WTC11 (cell line): ENCODE measurements around the gene MOSMO. TPM values are rescaled to one million over a fixed set of nuclear protein-coding genes. Genes with fewer than 3 reads are reported as not detected.

Experiments used
- ATAC-seq: fragments of 200-7000 bp; cut with Tn5 transposase; 2 replicates; pipeline ENCODE4 v1.10.0; 2021; ENCODE audit warnings: mild to moderate bottlenecking, moderate library complexity
- CTCF ChIA-PET: fragments of 300-600 bp; sonication (Branson Sonifier 250); formaldehyde crosslinking; loops from one replicate; lab custom pipeline; 2021; ENCODE audit warnings: antibody characterized with exemption; lab: Charles Lee
- POLR2A ChIA-PET: fragments of 350-600 bp; sonication (Branson Sonifier 250); formaldehyde crosslinking; loops from one replicate; lab custom pipeline; 2021; ENCODE audit warnings: antibody characterized with exemption; lab: Charles Lee
- DNase-seq: peaks from one replicate; pipeline ENCODE4 v3.0.0; 2021; ENCODE audit warnings: low spot score
- H3K27ac Mint-ChIP-seq: 2 replicates; pipeline ENCODE4 v1.8.0; 2021; ENCODE audit warnings: mixed read lengths
- H3K27me3 Mint-ChIP-seq: 2 replicates; pipeline ENCODE4 v1.8.0; 2021; ENCODE audit warnings: low read depth, mild to moderate bottlenecking, moderate library complexity, mixed read lengths
- H3K36me3 Mint-ChIP-seq: 2 replicates; pipeline ENCODE4 v1.8.0; 2021; ENCODE audit warnings: mixed read lengths
- H3K4me1 Mint-ChIP-seq: 2 replicates; pipeline ENCODE4 v1.8.0; 2022; ENCODE audit warnings: mixed read lengths
- H3K4me3 Mint-ChIP-seq: 2 replicates; pipeline ENCODE4 v1.8.0; 2021; ENCODE audit warnings: mild to moderate bottlenecking, moderate library complexity, mixed read lengths
- H3K9me3 Mint-ChIP-seq: 2 replicates; pipeline ENCODE4 v1.8.0; 2021; ENCODE audit warnings: mixed read lengths
- E2F5 ChIP-seq: sonication (generic); formaldehyde crosslinking; IDR thresholded peaks from 2 replicates; pipeline ENCODE4 v1.8.1; 2022; ENCODE audit warnings: mild to moderate bottlenecking, moderate library complexity, missing genetic modification reagents
- ELF4 ChIP-seq: sonication (generic); formaldehyde crosslinking; IDR thresholded peaks from 2 replicates; pipeline ENCODE4 v1.8.1; 2022; ENCODE audit warnings: low read depth, mild to moderate bottlenecking, moderate library complexity, missing genetic modification reagents
- IRF1 ChIP-seq: sonication (generic); formaldehyde crosslinking; IDR thresholded peaks from 2 replicates; pipeline ENCODE4 v1.8.0; 2023; ENCODE audit warnings: missing genetic modification reagents
- JUN ChIP-seq: sonication (generic); formaldehyde crosslinking; IDR thresholded peaks from 2 replicates; pipeline ENCODE4 v1.8.0; 2023; ENCODE audit warnings: mild to moderate bottlenecking, missing genetic modification reagents
- MAX ChIP-seq: sonication (generic); formaldehyde crosslinking; IDR thresholded peaks from 2 replicates; pipeline ENCODE4 v1.8.0; 2022; ENCODE audit warnings: mild to moderate bottlenecking, missing genetic modification reagents
- NR2C2 ChIP-seq: sonication (generic); formaldehyde crosslinking; IDR thresholded peaks from 2 replicates; pipeline ENCODE4 v1.8.0; 2022; ENCODE audit warnings: mild to moderate bottlenecking, missing genetic modification reagents
- PRRX2 ChIP-seq: fragments of 250-450 bp; sonication (Bioruptor Pico); IDR thresholded peaks from 2 replicates; pipeline ENCODE4 v1.8.0; 2021; ENCODE audit warnings: mild to moderate bottlenecking
- ZNF121 ChIP-seq: sonication (generic); formaldehyde crosslinking; IDR thresholded peaks from 2 replicates; pipeline ENCODE4 v1.8.0; 2023; ENCODE audit warnings: missing genetic modification reagents
- ZNF232 ChIP-seq: sonication (generic); formaldehyde crosslinking; IDR thresholded peaks from 2 replicates; pipeline ENCODE4 v1.8.0; 2022; ENCODE audit warnings: mild to moderate bottlenecking, missing genetic modification reagents
- ZNF317 ChIP-seq: sonication (generic); formaldehyde crosslinking; IDR thresholded peaks from 2 replicates; pipeline ENCODE4 v1.8.1; 2023; ENCODE audit warnings: low read depth, mild to moderate bottlenecking, moderate library complexity, missing genetic modification reagents, borderline replicate concordance
- ZNF423 ChIP-seq: fragments of 250-450 bp; sonication (Bioruptor Pico); IDR thresholded peaks from 2 replicates; pipeline ENCODE4 v2.1.2; 2022; ENCODE audit warnings: mild to moderate bottlenecking, moderate library complexity
- ZNF512 ChIP-seq: sonication (generic); formaldehyde crosslinking; IDR thresholded peaks from 2 replicates; pipeline ENCODE4 v1.8.1; 2022; ENCODE audit warnings: missing genetic modification reagents, borderline replicate concordance
- total RNA-seq: library from RNA; stranded (reverse); gene quantifications from 3 replicates; pipeline ENCODE4 v1.2.3, GENCODE V29; 2021
- TF ChIP-seq, protein P1 (sequence below): sonication (generic); formaldehyde crosslinking; IDR thresholded peaks from 2 replicates; pipeline ENCODE4 v1.8.0; 2022; ENCODE audit warnings: mild to moderate bottlenecking, missing genetic modification reagents
- TF ChIP-seq, protein P2 (sequence below): sonication (generic); formaldehyde crosslinking; IDR thresholded peaks from 2 replicates; pipeline ENCODE4 v1.8.0; 2022; ENCODE audit warnings: missing genetic modification reagents
- TF ChIP-seq, protein P3 (sequence below): fragments of 200-600 bp; IDR thresholded peaks from 2 replicates; pipeline ENCODE4 v1.8.0; 2022; ENCODE audit warnings: antibody characterized with exemption

Gene MOSMO
- total RNA-seq, 1 experiment from 2014 or later = 10.7 TPM

DNA sequence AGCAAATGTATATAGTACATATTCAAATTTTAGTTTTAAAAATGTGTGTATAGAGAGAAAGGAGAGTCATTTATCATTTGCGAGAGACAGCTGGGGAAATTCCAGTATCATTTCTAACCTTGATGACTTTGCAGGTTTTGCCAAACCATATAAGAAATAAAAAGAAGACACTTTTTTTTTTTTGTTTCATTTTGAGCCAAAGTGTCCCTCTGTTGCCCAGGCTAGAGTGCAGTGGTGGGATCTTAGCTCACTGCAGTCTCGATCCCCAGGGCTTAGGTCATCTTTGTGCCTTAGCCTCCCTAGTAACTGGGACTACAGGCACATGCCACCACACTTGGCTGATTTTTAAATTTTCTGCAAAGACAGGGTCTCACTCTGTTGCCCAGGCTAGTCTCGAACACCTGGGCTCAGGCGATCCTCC is 46.0 kb downstream of the MOSMO start:
- ChIA-PET CTCF (interaction anchor here (1.1 kb wide), 1 partner anchor 45 kb away, joined by 3 read pairs; no protein-coding TSS in a partner anchor), POLR2A (no interaction called here)
- no peaks in the 10 kb centered on the region for H3K36me3 Mint-ChIP-seq
- no peak overlapping the region for H3K4me3 Mint-ChIP-seq
- H3K27ac Mint-ChIP-seq = no peak overlapping the region
- H3K27me3 Mint-ChIP-seq = no peaks in the 10 kb centered on the region
- no peak for ATAC-seq
- peaks cover 5% of the 10 kb centered on the region; the same call in 1 of the 2 replicates for H3K4me1 Mint-ChIP-seq
- no peaks in the 10 kb centered on the region for H3K9me3 Mint-ChIP-seq
- DNase-seq = no peak
- peak; percentile 44; the same call in 1 of the 2 replicates for TF ChIP-seq ZNF121 (CRISPR knock-in tag)
- TF ChIP-seq ZNF232 (CRISPR knock-in tag) = no peak

DNA sequence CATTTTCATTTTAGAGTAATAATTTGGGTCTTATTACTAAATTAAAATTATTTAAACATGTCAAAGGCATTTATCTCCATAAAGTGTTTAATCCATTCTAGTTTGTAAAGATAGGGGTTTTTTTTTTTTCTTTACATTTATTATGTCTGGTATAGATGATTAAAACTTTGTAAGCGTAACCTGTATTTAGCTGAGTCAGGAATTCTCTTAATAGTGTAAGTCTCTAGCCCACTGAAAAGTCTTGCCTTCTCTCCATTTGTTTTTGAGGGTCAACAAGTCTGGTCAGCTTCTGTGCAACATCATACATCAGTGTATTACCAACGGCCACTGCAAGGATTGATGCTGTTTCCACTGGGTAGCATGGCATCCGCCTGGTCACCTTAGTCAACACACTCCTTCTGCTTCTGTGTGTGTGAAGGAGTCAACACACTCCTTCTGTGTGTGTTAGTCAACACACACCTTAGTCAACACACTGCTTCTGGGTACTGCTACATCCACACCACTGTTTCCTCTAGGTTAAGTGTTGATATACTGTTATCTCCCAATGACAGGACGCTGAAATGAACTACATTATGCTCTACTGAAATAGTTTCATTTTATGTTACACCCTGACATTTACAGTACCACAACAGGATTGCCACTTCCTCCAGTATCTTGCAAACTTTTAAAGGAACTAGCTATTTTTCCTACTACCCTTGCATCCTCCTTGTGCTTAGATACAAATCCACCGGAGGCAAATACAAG is 47.1 kb downstream of the MOSMO start:
- ChIA-PET CTCF (interaction anchor here (0.6 to 5.9 kb wide), 35 partner anchors 7 to 754 kb away, joined by 3 to 98 read pairs (median 5); partner anchors contain the start of genes MOSMO and PDZD9), POLR2A (no interaction called here)
- DNase-seq (no peak), ATAC-seq (no peak)
- TF ChIP-seq ZNF512 (CRISPR knock-in tag) = no peak
- no peak for TF ChIP-seq ELF4 (CRISPR knock-in tag)
- TF ChIP-seq, protein P1, sequence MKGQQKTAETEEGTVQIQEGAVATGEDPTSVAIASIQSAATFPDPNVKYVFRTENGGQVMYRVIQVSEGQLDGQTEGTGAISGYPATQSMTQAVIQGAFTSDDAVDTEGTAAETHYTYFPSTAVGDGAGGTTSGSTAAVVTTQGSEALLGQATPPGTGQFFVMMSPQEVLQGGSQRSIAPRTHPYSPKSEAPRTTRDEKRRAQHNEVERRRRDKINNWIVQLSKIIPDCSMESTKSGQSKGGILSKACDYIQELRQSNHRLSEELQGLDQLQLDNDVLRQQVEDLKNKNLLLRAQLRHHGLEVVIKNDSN (CRISPR knock-in tag) = no peak
- no peak for TF ChIP-seq NR2C2 (CRISPR knock-in tag)
- TF ChIP-seq, protein P2, sequence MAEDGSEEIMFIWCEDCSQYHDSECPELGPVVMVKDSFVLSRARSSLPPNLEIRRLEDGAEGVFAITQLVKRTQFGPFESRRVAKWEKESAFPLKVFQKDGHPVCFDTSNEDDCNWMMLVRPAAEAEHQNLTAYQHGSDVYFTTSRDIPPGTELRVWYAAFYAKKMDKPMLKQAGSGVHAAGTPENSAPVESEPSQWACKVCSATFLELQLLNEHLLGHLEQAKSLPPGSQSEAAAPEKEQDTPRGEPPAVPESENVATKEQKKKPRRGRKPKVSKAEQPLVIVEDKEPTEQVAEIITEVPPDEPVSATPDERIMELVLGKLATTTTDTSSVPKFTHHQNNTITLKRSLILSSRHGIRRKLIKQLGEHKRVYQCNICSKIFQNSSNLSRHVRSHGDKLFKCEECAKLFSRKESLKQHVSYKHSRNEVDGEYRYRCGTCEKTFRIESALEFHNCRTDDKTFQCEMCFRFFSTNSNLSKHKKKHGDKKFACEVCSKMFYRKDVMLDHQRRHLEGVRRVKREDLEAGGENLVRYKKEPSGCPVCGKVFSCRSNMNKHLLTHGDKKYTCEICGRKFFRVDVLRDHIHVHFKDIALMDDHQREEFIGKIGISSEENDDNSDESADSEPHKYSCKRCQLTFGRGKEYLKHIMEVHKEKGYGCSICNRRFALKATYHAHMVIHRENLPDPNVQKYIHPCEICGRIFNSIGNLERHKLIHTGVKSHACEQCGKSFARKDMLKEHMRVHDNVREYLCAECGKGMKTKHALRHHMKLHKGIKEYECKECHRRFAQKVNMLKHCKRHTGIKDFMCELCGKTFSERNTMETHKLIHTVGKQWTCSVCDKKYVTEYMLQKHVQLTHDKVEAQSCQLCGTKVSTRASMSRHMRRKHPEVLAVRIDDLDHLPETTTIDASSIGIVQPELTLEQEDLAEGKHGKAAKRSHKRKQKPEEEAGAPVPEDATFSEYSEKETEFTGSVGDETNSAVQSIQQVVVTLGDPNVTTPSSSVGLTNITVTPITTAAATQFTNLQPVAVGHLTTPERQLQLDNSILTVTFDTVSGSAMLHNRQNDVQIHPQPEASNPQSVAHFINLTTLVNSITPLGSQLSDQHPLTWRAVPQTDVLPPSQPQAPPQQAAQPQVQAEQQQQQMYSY = no peak
- no peak for TF ChIP-seq ZNF423 (CRISPR knock-in tag)
- TF ChIP-seq, protein P3, sequence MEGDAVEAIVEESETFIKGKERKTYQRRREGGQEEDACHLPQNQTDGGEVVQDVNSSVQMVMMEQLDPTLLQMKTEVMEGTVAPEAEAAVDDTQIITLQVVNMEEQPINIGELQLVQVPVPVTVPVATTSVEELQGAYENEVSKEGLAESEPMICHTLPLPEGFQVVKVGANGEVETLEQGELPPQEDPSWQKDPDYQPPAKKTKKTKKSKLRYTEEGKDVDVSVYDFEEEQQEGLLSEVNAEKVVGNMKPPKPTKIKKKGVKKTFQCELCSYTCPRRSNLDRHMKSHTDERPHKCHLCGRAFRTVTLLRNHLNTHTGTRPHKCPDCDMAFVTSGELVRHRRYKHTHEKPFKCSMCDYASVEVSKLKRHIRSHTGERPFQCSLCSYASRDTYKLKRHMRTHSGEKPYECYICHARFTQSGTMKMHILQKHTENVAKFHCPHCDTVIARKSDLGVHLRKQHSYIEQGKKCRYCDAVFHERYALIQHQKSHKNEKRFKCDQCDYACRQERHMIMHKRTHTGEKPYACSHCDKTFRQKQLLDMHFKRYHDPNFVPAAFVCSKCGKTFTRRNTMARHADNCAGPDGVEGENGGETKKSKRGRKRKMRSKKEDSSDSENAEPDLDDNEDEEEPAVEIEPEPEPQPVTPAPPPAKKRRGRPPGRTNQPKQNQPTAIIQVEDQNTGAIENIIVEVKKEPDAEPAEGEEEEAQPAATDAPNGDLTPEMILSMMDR = no peak
- no peak for TF ChIP-seq JUN (CRISPR knock-in tag)
- no peak for TF ChIP-seq PRRX2
- no peak for TF ChIP-seq IRF1
- no peak for TF ChIP-seq E2F5 (CRISPR knock-in tag)
- TF ChIP-seq MAX = no peak
- TF ChIP-seq ZNF317 (CRISPR knock-in tag) = no peak
- Mint-ChIP-seq H3K27me3 (no peaks in the 10 kb centered on the region), H3K4me3 (no peak overlapping the region), H3K27ac (peak overlapping the region; percentile 54; the same call in 1 of the 2 replicates), H3K4me1 (peaks cover 5% of the 10 kb centered on the region; the same call in 1 of the 2 replicates), H3K9me3 (no peaks in the 10 kb centered on the region), H3K36me3 (no peaks in the 10 kb centered on the region)
